Fibroblast of lung (primary cell): ENCODE measurements around the gene LRRC75B. TPM values are rescaled to one million over a fixed set of nuclear protein-coding genes. Genes with fewer than 3 reads are reported as not detected.

ENCODE experiments used
- DNase-seq, 2 donors: peaks; one replicate each; pipeline versions ENCODE4 v3.0.0 to v3.0.0-alpha.2; 2010; ENCODE audit warnings: low read depth in 2 of 2
- H2AFZ ChIP-seq: 2 replicates; pipeline ENCODE4 v1.5.1; 2012; ENCODE audit warnings: low read length, control low read depth, inconsistent platforms
- H3K27ac ChIP-seq: 2 replicates; pipeline ENCODE4 v1.5.1; 2011; ENCODE audit warnings: low read length, control low read depth; ENCODE audit not compliant: insufficient read depth
- H3K27me3 ChIP-seq: 2 replicates; pipeline ENCODE4 v1.5.1; 2011; ENCODE audit warnings: mild to moderate bottlenecking, low read length; ENCODE audit not compliant: control insufficient read depth, insufficient read depth
- H3K36me3 ChIP-seq: 2 replicates; pipeline ENCODE4 v1.5.1; 2011; ENCODE audit warnings: low read length; ENCODE audit not compliant: control insufficient read depth, insufficient read depth
- H3K4me1 ChIP-seq: 2 replicates; pipeline ENCODE4 v1.5.1; 2011; ENCODE audit warnings: low read length; ENCODE audit not compliant: control insufficient read depth, insufficient read depth; ENCODE audit errors: extremely low read depth
- H3K4me2 ChIP-seq: 2 replicates; pipeline ENCODE4 v1.5.1; 2011; ENCODE audit warnings: low read length, control low read depth; ENCODE audit not compliant: insufficient read depth; ENCODE audit errors: extremely low read depth
- H3K4me3 ChIP-seq, 4 experiments: fragments of 200-600 bp in 1 of 4; sonication (generic) in 1 of 4; replicated peaks in 1 of 4; 2 replicates each; pipeline ENCODE4 v1.5.1; 2011 to 2016; ENCODE audit warnings: low read length in 4 of 4, low read depth in 3 of 4, mild to moderate bottlenecking in 3 of 4, control low read depth in 2 of 4, inconsistent platforms in 1 of 4, mixed read lengths in 1 of 4; ENCODE audit not compliant: insufficient read depth in 1 of 4; ENCODE audit errors: control extremely low read depth in 1 of 4
- H3K79me2 ChIP-seq: 2 replicates; pipeline ENCODE4 v1.5.1; 2012; ENCODE audit warnings: mild to moderate bottlenecking, low read length, inconsistent platforms; ENCODE audit not compliant: control insufficient read depth, insufficient read depth
- H3K9ac ChIP-seq: 2 replicates; pipeline ENCODE4 v1.5.1; 2011; ENCODE audit warnings: mild to moderate bottlenecking, low read length, control low read depth; ENCODE audit not compliant: insufficient read depth
- H3K9me3 ChIP-seq: 2 replicates; pipeline ENCODE4 v1.5.1; 2012; ENCODE audit warnings: low read depth, low read length; ENCODE audit not compliant: control insufficient read depth, insufficient read depth
- H4K20me1 ChIP-seq: 2 replicates; pipeline ENCODE4 v1.5.1; 2011; ENCODE audit warnings: low read length; ENCODE audit not compliant: control insufficient read depth, insufficient read depth; ENCODE audit errors: extremely low read depth
- CTCF ChIP-seq, 2 donors: IDR thresholded peaks in 1 of 2; conservative IDR thresholded peaks in 1 of 2; 1 replicate in 1 of 2; 2 replicates in 1 of 2; pipeline ENCODE4 v1.5.1; 2011 to 2012; ENCODE audit warnings: low read length in 2 of 2, control low read depth in 1 of 2, inconsistent platforms in 1 of 2, low read depth in 1 of 2, mild to moderate bottlenecking in 1 of 2
- EZH2 ChIP-seq: IDR thresholded peaks from 2 replicates; pipeline ENCODE4 v1.5.1; 2012; ENCODE audit warnings: low read length, control low read depth, mild to moderate bottlenecking; ENCODE audit errors: missing control alignments
- polyA plus RNA-seq, 2 donors: library from polyadenylated mRNA; depleted of rRNA in 1 of 2; stranded (reverse) in 1 of 2; unstranded in 1 of 2; fragments of >200 nt; gene quantifications; 2 replicates each; pipeline ENCODE4 v1.2.1, GENCODE V29; 2011 to 2012; ENCODE audit warnings: missing spikeins in 1 of 2
- total RNA-seq: library from RNA; depleted of rRNA; stranded (reverse); fragments of >200 nt; gene quantifications from 2 replicates; pipeline ENCODE4 v1.2.1, GENCODE V29; 2014

Gene LRRC75B
- total and polyA plus RNA-seq, 2 donors (not counting 1 experiment from before 2014, with no cell fraction given) = 2.9 to 7.9 TPM

- Histone ChIP-seq H3K27me3 (no peaks in the 10 kb centered on the region), H2AFZ (no peak overlapping the region), H3K4me3 (no peak overlapping the region), H3K9me3 (no peaks in the 10 kb centered on the region), H3K79me2 (no peaks in the 10 kb centered on the region), H3K4me2 (no peak overlapping the region), H3K27ac (no peak overlapping the region), H3K9ac (no peak overlapping the region), H3K36me3 (peaks cover 4% of the 10 kb centered on the region), H3K4me1 (peaks cover 4% of the 10 kb centered on the region), H4K20me1 (no peaks in the 10 kb centered on the region)
- no peak for DNase-seq
- TF ChIP-seq CTCF (conservative IDR thresholded peaks at IDR 0.05 in 1 of 2, IDR thresholded peaks at IDR 0.05 in 1 of 2; ENCODE audit: low read depth in 1 of 2, low read length in 2 of 2) (no peak), EZH2 (no peak)
Observed at GRCh38 chr22:24587948-24588347, 4.9 kb downstream of the LRRC75B start.

- Histone ChIP-seq H3K9ac (no peak overlapping the region), H3K9me3 (no peaks in the 10 kb centered on the region)
- TF ChIP-seq EZH2 (no peak), CTCF (conservative IDR thresholded peaks at IDR 0.05 in 1 of 2, IDR thresholded peaks at IDR 0.05 in 1 of 2; ENCODE audit: low read depth in 1 of 2, low read length in 2 of 2) (no peak)
Observed at GRCh38 chr22:24587251-24587650, 5.6 kb downstream of the LRRC75B start.

GRCh38 chr22:24585927-24586546 lies 6.8 kb downstream of the LRRC75B start:
- H3K79me2 ChIP-seq = no peaks in the 10 kb centered on the region
- H4K20me1 ChIP-seq = no peaks in the 10 kb centered on the region
- peaks cover 4% of the 10 kb centered on the region for H3K36me3 ChIP-seq
- H2AFZ ChIP-seq = no peak overlapping the region
- H3K9me3 ChIP-seq = no peaks in the 10 kb centered on the region
- H3K9ac ChIP-seq = no peak overlapping the region
- H3K27me3 ChIP-seq = no peaks in the 10 kb centered on the region
- DNase-seq = no peak
- no peak overlapping the region for H3K4me3 ChIP-seq
- TF ChIP-seq EZH2 (no peak), CTCF (conservative IDR thresholded peaks at IDR 0.05 in 1 of 2, IDR thresholded peaks at IDR 0.05 in 1 of 2; ENCODE audit: low read depth in 1 of 2, low read length in 2 of 2) (no peak)
- H3K27ac ChIP-seq = no peak overlapping the region
- H3K4me1 ChIP-seq = peaks cover 4% of the 10 kb centered on the region
- H3K4me2 ChIP-seq = no peak overlapping the region

More at GRCh38 chr22:24587251-24587650, 5.6 kb downstream of the LRRC75B start:
- no peak overlapping the region for H3K4me3 ChIP-seq
- H3K27ac ChIP-seq = no peak overlapping the region
- H2AFZ ChIP-seq = no peak overlapping the region
- H3K79me2 ChIP-seq = no peaks in the 10 kb centered on the region
- H4K20me1 ChIP-seq = no peaks in the 10 kb centered on the region
- H3K27me3 ChIP-seq = no peaks in the 10 kb centered on the region
- peaks cover 4% of the 10 kb centered on the region for H3K36me3 ChIP-seq
- DNase-seq = no peak
- H3K4me1 ChIP-seq = peaks cover 4% of the 10 kb centered on the region
- no peak overlapping the region for H3K4me2 ChIP-seq
